Amniotic stem cell (primary cell): ENCODE data around the gene TAF10.

Experiments used
- DNase-seq: peaks from one replicate; lab custom pipeline; 2025; lab: John Stamatoyannopoulos, UW

The TAF10 gene

DNA sequence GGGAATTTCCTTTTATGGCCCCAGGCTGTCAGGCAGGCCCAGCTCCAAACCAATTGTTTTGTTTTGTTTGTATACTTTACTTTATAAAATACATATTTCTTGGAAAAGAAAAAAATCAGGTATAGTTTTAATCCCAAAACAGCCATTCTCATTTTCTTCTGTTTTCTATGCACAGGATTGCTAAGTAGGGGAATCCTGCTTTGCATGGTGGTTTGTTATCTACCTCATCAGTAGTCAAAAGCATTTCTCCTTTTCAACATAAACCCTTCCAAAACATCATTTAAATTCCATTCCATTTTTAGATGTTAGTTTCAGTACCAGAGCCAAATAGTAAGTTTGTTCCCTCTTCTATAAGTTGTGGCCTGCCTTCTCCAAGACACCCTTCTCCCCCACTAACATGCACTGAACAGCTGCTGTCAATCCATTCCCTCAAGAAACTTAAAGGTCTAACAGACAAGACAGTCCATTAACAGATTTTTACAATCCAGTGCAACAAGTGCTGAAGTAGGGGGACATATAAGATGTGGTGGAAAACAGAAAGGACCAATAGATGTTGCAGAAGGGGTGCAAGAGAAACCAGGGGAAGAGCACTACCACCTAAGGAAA is 4.7 kb downstream of the TAF10 start:
- DNase-seq = no peak

DNA sequence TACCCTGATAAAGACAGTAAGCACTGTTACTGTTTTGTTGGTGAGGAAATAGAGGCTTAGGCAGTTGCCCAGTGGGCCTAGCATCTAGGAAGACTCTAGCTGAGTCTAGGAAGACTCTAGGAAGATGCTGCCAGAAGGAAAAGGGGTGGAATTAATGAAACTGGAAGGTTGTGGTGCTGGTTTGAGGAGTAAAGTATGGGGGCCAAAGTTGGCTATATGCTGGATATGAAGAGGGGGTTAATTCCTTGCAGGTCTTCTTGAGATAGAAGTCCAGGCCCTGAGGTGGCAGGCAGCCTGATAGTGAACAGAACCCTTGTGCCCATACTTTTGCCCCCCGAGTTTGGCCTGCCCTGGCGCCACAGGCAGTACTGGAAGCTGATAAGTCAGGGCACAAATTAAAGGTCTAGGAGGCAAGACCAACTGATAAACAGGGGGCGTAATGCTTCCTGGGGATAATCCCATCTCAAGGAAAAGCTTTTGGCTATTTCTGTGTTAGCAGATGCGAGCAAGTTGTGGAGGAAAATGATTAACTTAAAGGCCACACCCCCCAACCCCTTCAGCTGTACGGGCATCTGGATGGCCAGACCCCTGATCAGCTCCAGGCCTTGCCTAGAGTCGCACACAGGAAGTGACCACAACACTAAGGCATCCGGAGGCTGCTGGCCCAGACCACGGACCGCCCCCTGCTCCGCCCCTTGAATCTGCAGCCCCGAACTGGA is 5.4 kb downstream of the TAF10 start:
- DNase-seq = peak; percentile 82

DNA sequence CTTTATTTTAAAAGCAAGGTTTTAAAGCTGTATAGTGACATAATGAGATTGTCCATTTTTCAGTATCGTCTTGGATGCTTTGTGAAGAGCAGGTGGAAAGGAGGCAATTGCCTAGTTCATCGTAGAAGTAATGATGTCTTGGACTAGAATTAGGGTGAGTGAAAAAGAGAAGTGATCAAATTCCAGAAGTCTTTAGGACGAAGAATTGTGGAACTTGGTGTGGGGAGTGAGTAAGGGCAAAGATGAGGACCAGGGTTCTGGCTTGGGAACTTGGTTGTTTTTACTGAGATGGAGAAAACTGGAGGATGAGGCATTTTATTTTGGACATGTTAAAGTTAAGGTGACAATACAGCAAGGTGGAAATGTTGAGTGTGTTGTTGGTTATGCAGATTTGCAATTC is 7.2 kb downstream of the TAF10 start:
- no peak for DNase-seq

DNA sequence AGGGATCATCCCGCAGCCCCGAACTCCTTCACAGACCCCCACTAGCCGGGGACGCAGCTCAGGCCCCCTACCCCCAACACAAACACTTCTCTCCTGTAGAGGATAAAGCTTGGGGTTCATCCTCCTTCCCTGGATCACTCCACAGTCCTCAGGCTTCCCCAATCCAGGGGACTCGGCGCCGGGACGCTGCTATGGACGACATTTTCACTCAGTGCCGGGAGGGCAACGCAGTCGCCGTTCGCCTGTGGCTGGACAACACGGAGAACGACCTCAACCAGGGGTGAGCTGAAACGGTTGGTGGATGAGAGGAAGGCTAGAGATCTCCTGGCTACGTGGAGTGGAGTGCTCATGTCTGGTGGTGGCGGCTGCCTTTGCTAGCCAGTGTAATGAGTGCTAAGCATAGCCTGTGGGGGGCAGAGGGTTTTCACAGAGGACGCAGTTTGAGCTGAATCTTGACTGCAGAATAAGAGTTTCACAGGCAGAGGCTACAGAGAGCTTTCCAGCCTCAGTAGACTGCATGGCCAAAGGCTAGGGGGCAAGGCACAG is 7.9 kb downstream of the TAF10 start:
- peak; percentile 21 for DNase-seq

DNA sequence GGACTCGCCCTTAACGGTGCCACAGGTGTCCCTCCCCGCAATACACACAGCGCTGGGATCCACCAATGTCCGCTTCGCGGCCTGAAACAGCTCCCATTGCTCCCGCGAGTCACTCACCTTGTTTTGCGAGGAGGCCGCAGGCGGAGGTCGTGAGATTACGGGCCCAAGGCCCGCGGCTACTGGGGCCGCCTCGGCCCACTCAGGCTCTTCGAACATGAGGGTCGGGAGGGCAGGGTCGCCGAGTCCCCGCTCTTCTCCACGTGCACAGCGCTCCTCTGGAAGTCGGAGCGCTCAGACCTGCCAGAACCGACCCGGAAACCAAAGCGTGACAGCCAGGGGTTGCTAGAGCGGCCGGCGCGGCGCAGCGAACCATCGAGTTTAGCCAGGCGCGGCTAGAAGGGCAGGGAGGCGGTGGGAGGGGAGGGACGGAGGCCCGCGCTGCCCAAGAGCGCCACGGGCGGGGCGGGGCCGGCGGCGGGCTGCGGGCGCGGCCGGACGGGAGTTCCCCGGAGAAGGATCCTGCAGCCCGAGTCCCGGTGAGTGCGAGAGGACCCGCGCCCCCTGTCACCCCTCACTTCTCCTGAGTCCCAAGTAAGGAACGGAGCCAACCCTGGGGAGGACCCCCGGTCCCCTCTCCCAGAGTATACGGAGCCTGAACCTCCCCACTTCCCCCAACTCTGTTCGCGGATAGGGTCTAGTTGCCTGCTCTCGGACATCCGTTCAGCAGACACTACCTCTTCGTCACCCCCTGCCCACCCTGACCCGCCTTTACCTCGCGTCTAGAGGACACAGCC is 8.5 kb downstream of the TAF10 start, which contains the start of the genes ILK and RRP8:
Gene ILK, plus strand, starts transcription at position 488 of the 794 bp plus-strand sequence. CDS start 498 bp downstream, outside the sequence.
Gene RRP8, minus strand, starts transcription at position 330 of the 794 bp plus-strand sequence. Its CDS starts 114 bp downstream, at position 216.
- peak; percentile 84 for DNase-seq

DNA sequence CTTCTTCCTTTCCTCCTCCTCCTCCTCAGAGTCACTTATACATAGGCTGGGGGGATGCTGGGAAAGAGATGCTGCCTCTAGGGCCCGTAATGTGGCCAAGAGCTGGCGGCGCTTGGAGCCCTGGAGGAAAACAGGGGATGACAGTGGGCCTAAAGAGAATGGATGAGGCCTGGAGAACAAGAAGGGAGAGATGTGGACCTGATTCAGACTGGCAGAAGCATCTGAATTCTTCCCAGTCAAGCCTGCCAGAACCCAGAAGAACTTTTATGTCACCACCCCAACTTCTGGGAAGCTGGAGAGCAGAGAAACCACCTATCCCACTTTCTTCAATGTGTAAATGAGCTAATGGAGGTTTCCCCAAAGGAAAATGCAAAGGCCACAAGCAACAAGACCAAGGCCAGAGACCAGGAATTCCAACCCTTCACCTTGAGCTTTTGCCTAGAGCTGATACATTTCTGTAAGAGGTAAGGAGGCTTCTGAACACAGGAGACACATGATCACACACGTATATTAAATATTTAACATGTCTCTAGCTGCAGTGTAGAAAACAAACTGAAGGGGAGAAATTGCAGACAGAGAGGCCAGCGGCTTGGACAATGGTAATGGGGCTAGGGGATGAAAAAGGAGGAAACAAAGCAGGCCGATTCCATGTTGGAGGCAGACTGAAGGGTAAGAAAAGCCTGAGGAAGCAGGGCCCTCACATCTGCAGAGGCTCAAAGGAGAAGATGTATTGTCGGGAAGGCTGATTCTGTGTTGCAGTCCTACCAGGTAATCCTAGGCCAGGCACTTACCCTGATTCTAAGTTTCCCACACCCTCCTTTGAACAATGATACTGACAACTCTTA is 9.7 kb downstream of the TAF10 start:
- no peak for DNase-seq

DNA sequence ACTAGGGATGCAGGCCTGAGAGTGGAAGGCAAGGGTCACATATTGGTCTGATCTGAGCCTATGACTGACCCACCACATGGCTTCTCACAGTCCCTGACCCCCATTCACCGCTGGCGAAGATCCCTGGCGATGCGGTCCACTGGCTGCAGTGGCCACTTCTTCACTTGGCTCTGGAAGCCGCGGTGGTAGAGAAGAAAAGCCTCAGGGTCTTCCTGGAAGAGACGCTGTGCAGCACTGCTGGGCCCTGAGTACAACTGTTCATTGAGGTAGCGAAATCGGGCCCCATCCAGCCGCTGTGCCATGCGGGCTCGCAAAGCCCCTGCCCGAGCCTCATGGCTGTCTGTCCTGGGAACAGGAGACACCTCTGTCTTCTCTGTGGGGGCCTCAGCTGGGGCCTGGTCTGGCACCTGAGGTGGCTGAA is 11.0 kb downstream of the TAF10 start:
- no peak for DNase-seq

DNA sequence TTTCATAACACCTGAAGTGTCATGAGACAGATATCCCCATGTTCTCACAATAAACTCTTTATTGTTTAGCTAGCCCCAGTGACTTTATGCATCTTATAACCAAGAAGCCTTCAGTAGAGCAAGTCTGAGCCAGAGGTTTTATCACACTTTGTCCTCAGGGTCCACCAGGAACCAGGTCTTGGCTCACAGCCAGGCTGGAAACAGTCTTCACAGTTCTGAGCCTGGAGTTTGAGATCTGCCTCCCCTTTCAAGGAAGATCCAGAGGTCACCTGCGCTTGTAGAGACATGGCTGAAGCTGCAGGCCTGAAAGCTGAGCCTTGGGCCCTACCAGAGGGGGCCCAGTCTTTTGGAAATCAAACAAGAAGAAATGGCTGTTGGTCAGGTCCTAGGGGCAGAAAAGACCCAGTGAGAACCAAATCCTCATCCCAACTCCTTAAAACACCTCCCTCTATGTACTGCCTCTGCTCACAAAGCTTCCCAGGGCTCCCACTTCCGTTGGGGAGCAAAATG is 12.1 kb downstream of the TAF10 start:
- no peak for DNase-seq

DNA sequence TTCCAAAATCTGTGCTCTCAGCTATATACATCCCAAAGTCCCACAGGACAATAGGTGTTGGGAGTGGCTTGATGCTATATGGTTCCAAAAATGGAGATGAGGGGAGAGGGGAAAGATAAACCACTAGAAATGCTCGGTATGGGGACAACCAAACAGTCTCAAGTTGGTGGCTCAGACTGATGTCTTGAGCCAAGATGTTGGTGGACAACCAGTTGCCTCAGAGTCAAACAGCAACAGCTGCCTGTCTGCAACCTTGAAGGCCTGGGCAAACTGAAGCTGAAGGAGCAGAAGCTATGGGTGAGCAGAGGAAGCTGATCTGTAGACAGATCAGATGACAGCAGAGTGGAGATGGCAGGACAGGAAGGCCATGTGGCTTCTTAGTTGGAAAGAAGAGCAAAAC is 12.6 kb downstream of the TAF10 start:
- no peak for DNase-seq

DNA sequence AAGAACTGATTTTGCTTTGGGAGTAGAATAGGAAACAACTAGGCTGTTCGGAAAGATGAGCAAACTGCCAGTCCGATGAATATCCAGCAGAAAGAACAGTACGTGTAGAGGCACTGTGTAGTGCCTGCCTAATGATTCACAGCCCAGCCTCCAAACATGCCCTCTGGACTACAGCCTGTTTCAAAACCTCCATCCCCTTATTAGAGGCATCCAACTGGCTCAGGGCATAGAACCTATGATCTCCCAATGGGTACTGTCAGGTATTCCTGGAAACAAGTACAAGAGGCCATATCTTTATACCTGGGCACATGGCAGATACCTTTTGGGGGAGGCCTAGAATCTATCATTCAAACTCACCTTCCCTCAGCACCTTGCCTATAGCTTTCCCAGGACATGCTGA is 13.5 kb downstream of the TAF10 start:
- no peak for DNase-seq

DNA sequence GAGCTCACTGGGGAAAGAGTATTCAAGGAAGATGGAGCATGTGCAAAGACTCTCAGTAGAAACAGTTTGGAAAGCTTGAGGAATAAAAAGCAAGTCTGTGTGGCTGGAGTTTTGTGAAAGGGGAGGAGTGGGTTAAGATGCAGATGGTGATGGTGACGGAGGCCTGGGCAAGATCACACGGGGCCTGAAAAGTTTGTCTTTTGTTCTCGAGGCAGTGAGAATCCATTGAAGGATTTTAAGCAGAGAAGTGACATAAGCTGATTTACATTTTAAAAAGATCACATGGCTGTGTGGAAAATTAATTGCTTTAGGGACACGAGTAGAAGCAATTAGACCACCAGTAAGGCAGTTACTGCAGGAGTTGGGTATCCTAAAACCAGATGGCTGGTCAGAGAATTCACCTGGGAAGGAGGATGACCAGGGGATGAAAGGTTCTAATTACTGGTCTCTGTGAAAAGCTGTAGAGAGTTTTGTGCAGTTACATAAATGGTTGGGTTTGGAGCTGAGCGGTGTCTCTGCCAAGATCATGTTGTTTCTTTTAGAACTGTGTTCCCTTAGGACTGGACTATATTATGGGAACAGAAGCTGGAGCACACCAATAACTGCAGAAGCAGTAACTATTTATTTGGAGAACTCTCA is 15.7 kb downstream of the TAF10 start:
- DNase-seq = no peak

DNA sequence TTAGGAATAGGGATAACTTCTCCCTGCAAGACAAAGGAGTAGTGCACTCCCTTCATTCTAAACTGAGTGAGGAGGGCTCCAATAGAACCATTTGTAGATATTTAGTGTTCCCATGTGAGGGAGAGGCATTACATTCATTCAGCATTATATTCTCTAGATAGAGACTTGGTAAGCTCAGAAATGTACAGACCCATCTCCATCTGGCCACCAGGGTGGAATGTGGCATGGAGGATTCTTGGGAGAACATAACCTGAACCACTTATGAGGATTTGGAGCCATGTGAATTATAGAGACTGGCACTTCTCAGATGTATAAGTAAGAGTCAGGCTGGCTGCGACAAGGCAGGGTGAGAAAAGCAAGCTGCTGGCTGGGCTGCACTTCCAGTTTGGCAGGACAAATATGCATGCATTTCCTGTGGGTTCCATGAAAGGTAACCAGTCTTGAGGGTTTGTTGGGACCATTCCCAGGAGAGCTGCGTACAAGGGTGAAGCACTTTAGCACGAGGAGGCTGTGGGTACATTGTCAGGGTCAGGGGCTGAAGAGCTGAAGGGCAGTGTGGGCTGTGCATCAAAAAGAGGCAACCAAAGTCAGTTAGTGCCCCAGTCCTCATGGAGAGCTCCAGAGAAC is 17.8 kb downstream of the TAF10 start:
- no peak for DNase-seq

DNA sequence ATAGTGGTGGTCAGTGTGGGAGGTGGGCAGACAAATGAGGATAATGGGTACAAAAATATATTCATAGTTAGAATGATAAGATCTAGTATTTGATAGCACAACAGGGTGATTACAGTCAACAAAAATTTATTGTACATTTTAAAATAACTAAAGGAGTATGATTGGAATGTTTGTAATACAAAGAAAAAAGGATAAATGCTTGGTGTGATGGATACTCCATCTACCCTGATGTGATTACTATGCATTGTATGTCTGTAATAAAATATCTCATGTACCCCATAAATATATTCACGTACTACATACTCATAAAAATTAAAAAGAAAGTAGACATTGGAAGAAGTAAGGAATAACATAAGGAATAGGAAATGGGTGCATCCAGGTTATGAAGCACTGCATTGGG is 24.0 kb downstream of the TAF10 start:
- DNase-seq = no peak

DNA sequence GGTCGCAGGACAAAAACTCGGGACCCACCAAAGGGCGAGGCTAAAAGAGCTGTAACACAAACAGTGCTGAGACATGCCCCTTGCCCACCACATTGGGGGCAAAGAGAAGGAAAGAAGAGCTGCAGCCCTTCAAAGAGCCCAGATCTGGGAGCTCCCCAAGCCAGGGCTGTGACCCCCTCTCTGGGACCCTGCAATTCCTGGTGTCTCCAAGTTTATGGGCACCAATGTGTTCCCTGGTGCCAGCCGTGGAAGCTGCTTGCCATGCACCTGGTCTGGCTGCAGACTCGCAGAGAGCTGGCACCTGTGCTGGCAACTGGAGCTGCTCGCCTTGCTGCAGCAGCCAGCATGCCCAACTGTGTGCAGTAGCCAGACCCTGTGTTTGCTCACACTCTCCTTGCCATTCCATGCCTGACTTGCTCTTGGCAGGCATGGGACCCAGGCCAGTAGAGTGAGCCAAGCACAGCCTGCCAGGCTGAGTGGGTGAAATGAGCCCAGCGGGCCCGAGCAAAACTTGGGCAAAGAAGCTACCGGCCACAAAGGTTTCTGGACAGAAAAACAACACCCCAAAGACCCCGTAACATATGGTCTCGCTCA is 24.6 kb downstream of the TAF10 start:
- DNase-seq = no peak

DNA sequence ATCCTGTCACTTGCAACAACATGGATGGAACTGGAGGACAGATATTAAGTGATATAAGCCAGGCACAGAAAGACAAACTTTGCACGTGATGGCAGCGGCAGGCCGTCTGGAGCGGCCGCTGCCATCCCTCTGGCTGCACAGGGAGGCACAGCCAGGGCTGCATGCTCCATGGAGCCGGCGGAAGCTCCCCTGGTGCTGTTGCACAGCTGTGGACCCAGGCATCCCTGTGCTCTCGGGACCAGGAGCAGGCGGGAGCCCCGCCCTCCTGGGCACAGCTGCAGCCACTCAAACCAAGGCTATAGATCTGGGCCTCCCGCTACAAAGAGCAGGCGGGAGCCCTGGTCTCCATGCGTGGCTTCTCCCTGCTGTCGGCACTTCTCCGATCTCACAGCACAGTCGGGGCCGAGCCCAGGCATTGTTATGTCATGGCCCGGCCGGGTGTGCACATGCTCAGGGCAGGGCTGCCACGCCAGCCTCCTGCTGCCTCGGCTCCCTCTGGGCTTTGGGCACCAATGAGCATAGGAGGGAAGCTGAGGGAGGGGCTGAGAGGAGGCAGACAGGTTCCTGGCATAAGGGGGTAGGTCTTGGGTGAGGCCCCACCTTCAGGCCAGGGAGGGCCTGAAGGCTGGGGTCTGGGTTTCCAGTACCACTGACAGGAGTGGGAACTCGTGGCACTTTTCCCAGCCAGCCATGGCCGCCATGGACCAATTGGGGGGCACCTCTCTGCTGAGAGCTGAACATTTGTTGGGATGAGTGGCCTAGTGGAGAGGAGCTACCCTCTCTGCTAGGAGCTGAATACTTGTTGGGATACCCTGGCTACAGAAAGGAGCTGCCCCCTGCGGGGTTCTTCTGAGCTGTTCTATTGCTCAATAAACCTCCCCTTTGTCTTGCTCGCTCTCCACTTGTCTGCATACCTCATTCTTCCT is 25.3 kb downstream of the TAF10 start:
- no peak for DNase-seq

DNA sequence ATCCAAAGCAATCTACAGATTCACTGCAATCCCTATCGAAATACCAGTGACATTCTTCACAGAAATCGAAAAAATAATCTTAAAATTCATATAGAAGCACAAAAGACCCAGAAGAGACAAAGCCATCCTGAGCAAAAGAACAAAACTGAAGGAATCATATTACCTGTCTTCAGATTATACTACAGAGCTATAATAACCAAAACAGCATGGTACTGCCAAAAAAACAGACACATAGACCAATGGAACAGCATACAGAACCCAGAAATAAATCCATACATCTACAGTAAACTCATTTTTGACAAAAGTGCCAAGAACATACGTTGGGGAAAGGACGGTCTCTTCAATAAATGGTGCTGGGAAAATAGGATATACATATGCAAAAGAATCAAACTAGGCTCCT is 27.5 kb downstream of the TAF10 start:
- DNase-seq = no peak

DNA sequence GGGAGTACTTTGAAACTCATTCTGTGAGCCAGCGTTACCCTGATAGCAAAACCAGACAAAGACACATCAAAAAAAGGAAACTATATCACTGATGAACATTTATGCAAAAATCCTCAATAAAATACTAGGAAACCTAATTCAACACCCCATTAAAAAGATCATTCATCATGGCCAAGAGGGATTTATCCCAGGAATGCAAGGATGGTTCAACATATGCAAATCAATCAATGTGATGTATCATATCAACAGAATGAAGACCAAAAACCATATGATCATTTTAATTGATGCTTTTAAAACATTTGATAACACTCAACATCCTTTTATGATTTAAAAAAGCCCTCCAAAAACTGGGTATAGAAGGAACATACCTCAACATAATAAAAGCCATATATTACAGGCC is 28.4 kb downstream of the TAF10 start:
- DNase-seq = no peak

DNA sequence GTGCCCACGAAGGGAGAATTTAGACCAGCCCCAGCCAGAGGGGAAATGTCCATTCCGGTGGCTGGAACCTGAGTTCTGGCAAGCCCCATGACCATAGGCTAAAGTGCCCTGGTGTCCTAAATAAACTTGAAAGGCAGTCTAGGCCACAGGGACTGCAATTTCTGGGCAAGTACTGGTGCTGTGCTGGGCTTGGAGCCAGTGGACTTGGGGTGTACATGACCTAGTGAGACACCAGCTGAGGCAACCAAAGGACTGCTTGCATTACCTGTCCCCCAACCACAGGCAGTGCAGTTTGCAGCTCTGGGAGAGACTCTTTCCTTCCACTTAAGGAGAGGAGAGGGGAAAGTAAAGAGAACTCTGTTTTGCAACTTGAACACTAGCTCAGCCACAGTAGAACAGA is 32.3 kb downstream of the TAF10 start:
- no peak for DNase-seq

DNA sequence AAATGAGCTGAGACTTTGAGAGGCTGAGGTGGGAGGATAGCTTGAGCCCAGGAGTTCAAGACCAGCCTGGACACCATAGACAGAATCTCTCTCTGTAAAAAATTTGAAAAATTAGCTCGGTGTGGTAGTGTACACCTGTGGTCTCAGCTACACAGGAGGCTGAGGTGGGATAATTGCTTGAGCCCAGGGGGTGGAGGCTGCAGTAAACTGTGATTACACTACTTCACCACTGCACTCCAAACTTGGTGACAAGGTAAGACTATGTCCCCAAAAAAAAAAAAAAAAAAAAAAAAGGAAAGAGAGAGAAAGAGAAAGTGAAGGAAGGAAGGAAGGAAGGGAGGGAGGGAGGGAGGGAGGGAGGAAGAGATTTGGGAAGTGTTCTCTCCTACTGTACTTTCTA is 33.9 kb downstream of the TAF10 start:
- no peak for DNase-seq
